GM12878 (cell line): ENCODE data around the gene MEGF11. TPM values are rescaled to one million over a fixed set of nuclear protein-coding genes. Genes with fewer than 3 reads are reported as not detected.

Source experiments
- ATAC-seq: fragments of 200-7000 bp; cut with Tn5 transposase; 3 replicates; pipeline ENCODE4 v1.9.1; 2020; ENCODE audit warnings: mild to moderate bottlenecking, moderate library complexity
- BruUV-seq: library from RNA; stranded (reverse); fragments of 400-500 nt; replicated peaks from 2 replicates; lab custom pipeline; 2021; lab: Mats Ljungman, UMichigan
- CTCF ChIA-PET: fragments of 300-600 bp; sonication (Branson Sonifier 250); formaldehyde crosslinking; extraction: SDS; loops from one replicate; lab custom pipeline; 2021; ENCODE audit warnings: inconsistent platforms; lab: Yijun Ruan, JAX
- POLR2A ChIA-PET: fragments of 350-600 bp; formaldehyde crosslinking; extraction: SDS; loops from one replicate; lab custom pipeline; 2021; ENCODE audit warnings: inconsistent platforms; lab: Charles Lee
- RAD21 ChIA-PET: fragments of 300-600 bp; sonication (Branson Sonifier 250); formaldehyde crosslinking; loops from one replicate; lab custom pipeline; 2023; ENCODE audit warnings: antibody characterized with exemption; ENCODE audit not compliant: unreplicated experiment; lab: Charles Lee
- SMC1A ChIA-PET: fragments of 300-600 bp; sonication (Branson Sonifier 250); formaldehyde crosslinking; loops from one replicate; lab custom pipeline; 2023; ENCODE audit not compliant: unreplicated experiment, uncharacterized antibody; lab: Charles Lee
- DNase-seq: peaks from one replicate; pipeline ENCODE4 v3.0.0-alpha.2; 2011; ENCODE audit warnings: low read depth, low spot score
- FAIRE-seq: peaks from 3 replicates; lab custom pipeline; 2011; peaks lifted over from hg19 to GRCh38; lab: Jason Lieb, UNC
- H2AFZ ChIP-seq: 2 replicates; pipeline ENCODE4 v1.6.0; 2011; ENCODE audit warnings: low read depth, low read length, control low read depth; ENCODE audit not compliant: control insufficient read depth
- H3K27ac ChIP-seq: 2 replicates; pipeline ENCODE4 v1.5.1; 2011; ENCODE audit warnings: control low read depth; ENCODE audit not compliant: control insufficient read depth, insufficient read depth
- H3K27me3 ChIP-seq, 2 experiments: replicated peaks in 1 of 2; 2 replicates each; pipeline versions ENCODE4 v1.6.0 to v1.6.1; 2011; ENCODE audit warnings: low read length in 1 of 2; ENCODE audit not compliant: control insufficient read depth in 2 of 2, insufficient read depth in 2 of 2
- H3K36me3 ChIP-seq, 2 experiments: 2 replicates each; pipeline ENCODE4 v1.5.1; 2011; ENCODE audit warnings: low read length in 1 of 2; ENCODE audit not compliant: control insufficient read depth in 2 of 2, insufficient read depth in 2 of 2
- H3K4me1 ChIP-seq: 2 replicates; pipeline ENCODE4 v1.6.1; 2011; ENCODE audit warnings: mild to moderate bottlenecking, low read length, moderate library complexity, mixed read lengths; ENCODE audit not compliant: control insufficient read depth, insufficient read depth
- H3K4me2 ChIP-seq: 2 replicates; pipeline ENCODE4 v1.6.0; 2011; ENCODE audit warnings: control low read depth; ENCODE audit not compliant: control insufficient read depth, insufficient read depth
- H3K4me3 ChIP-seq: fragments of 200-600 bp; sonication (generic); 2 replicates; pipeline ENCODE4 v1.5.1; 2016
- H3K79me2 ChIP-seq: 2 replicates; pipeline ENCODE4 v1.6.0; 2011; ENCODE audit warnings: low read length; ENCODE audit not compliant: control insufficient read depth, insufficient read depth
- H3K9ac ChIP-seq: 2 replicates; pipeline ENCODE4 v1.8.0; 2011; ENCODE audit warnings: low read length, control low read depth, mixed read lengths; ENCODE audit not compliant: control insufficient read depth, insufficient read depth
- H3K9me3 ChIP-seq: replicated peaks from 3 replicates; pipeline ENCODE4 v1.5.1; 2011; ENCODE audit warnings: mild to moderate bottlenecking, low read length; ENCODE audit not compliant: control insufficient read depth, insufficient read depth
- H4K20me1 ChIP-seq: 2 replicates; pipeline ENCODE4 v1.6.0; 2011; ENCODE audit not compliant: control insufficient read depth, insufficient read depth
- CREM ChIP-seq: IDR thresholded peaks from 2 replicates; pipeline ENCODE4 v1.6.1; 2014; ENCODE audit warnings: antibody characterized with exemption, low read depth
- DPF2 ChIP-seq: fragments of 450-650 bp; IDR thresholded peaks from 2 replicates; pipeline ENCODE4 v1.6.1; 2017; ENCODE audit warnings: mild to moderate bottlenecking
- JUNB ChIP-seq: IDR thresholded peaks from 2 replicates; pipeline ENCODE4 v1.6.1; 2016; ENCODE audit warnings: antibody characterized with exemption, mild to moderate bottlenecking
- KDM1A ChIP-seq: fragments of 200-600 bp; sonication (generic); IDR thresholded peaks from 2 replicates; pipeline ENCODE4 v1.6.1; 2016; ENCODE audit warnings: borderline replicate concordance
- NFIC ChIP-seq: IDR thresholded peaks from 2 replicates; pipeline ENCODE4 v1.6.1; 2012; ENCODE audit warnings: low read depth, mild to moderate bottlenecking, inconsistent platforms, low read length, moderate library complexity
- NFYA ChIP-seq: IDR thresholded peaks from 2 replicates; pipeline ENCODE4 v1.6.1; 2011; ENCODE audit warnings: low read depth, mild to moderate bottlenecking, low read length, improper control_type of control experiment, borderline replicate concordance
- POU2F2 ChIP-seq: IDR thresholded peaks from 3 replicates; pipeline ENCODE4 v1.6.1; 2011; ENCODE audit warnings: low read depth, mild to moderate bottlenecking, low read length, borderline replicate concordance
- RFX5 ChIP-seq: IDR thresholded peaks from 2 replicates; pipeline ENCODE4 v1.6.1; 2011; ENCODE audit warnings: low read depth, low read length, improper control_type of control experiment
- ZBTB11 ChIP-seq: fragments of 450-650 bp; formaldehyde crosslinking; IDR thresholded peaks from 2 replicates; pipeline ENCODE4 v1.5.0; 2022; ENCODE audit warnings: mild to moderate bottlenecking, missing genetic modification characterization
- ZNF24 ChIP-seq: fragments of 450-650 bp; IDR thresholded peaks from 2 replicates; pipeline ENCODE4 v1.6.1; 2017; ENCODE audit warnings: antibody characterized with exemption, mild to moderate bottlenecking
- ZNF384 ChIP-seq: IDR thresholded peaks from 2 replicates; pipeline ENCODE4 v1.6.1; 2012; ENCODE audit warnings: low read depth, mild to moderate bottlenecking, low read length, improper control_type of control experiment, borderline replicate concordance
- ZSCAN29 ChIP-seq: fragments of 450-650 bp; IDR thresholded peaks from 2 replicates; pipeline ENCODE4 v1.6.1; 2017; ENCODE audit warnings: mild to moderate bottlenecking, moderate library complexity
- WGBS: methylation state at CpG from one replicate; pipeline ENCODE4 v1.1.6; 2016; ENCODE audit warnings: low lambda C conversion rate; ENCODE audit not compliant: insufficient replicate concordance, insufficient coverage; ENCODE audit errors: missing lambda C conversion rate; 5-methylcytosine and 5-hydroxymethylcytosine counted together
- in situ Hi-C: fragments of 300-500 bp; cut with MboI; formaldehyde crosslinking; loops from 9 replicates; pipeline ENCODE4 v1.14.3; 2018; ENCODE audit warnings: mixed read lengths
- intact Hi-C: fragments of 100-400 bp; cut with micrococcal nuclease; formaldehyde crosslinking; loops from one replicate; pipeline ENCODE4 v1.14.2; 2022; ENCODE audit not compliant: unreplicated experiment
- polyA plus RNA-seq, 11 experiments: library from polyadenylated mRNA; depleted of rRNA in 4 of 11; unstranded in 6 of 11; stranded (reverse) in 5 of 11; fragments of >200 nt; fragmentation: Nextera tagmentation in 4 of 11; fragmentation: Illumina TruSeq in 1 of 11; extraction: Ambion mirVana in 4 of 11; extraction: Trizol in 1 of 11; gene quantifications; 1 replicate in 1 of 11; 2 replicates in 10 of 11; pipeline versions ENCODE4 v1.2.1 to v1.2.3, GENCODE V29; 2011 to 2016; ENCODE audit warnings: inconsistent platforms in 2 of 11, missing spikeins in 2 of 11, low read depth in 1 of 11
- total RNA-seq, 4 experiments: library from RNA; depleted of rRNA in 3 of 4; stranded (reverse); fragments of >200 nt in 3 of 4; fragmentation: Illumina TruSeq in 1 of 4; extraction: Trizol in 1 of 4; gene quantifications; 2 replicates each; pipeline versions ENCODE4 v1.2.1 to v1.2.3, GENCODE V29; 2013 to 2021
- TF ChIP-seq, protein P1 (sequence below): fragments of 450-650 bp; IDR thresholded peaks from 2 replicates; pipeline ENCODE4 v1.6.1; 2018; ENCODE audit warnings: mild to moderate bottlenecking, low read depth, moderate library complexity; ENCODE audit not compliant: partially characterized antibody
- TF ChIP-seq, protein P2 (sequence below): fragments of 450-650 bp; IDR thresholded peaks from 2 replicates; pipeline ENCODE4 v1.6.1; 2016; ENCODE audit warnings: mild to moderate bottlenecking

MEGF11 gene
- total and polyA plus RNA-seq, 10 of the 15 experiments (the other 5 are each of a cell fraction or from before 2014, with no cell fraction given): 0.03 to 1.7 (median 0.49) TPM

- no peak for FAIRE-seq
- H3K9ac ChIP-seq: no peak overlapping the region
- no peaks in the 10 kb centered on the region for H3K9me3 ChIP-seq
- SMC1A ChIA-PET: no interaction called here
- TF ChIP-seq POU2F2: no peak
- TF ChIP-seq KDM1A: no peak
- TF ChIP-seq JUNB: no peak
- TF ChIP-seq DPF2: no peak
- TF ChIP-seq NFIC: no peak
- TF ChIP-seq ZNF384: no peak
- TF ChIP-seq ZNF24: no peak
- TF ChIP-seq RFX5: no peak
- TF ChIP-seq, protein P1, sequence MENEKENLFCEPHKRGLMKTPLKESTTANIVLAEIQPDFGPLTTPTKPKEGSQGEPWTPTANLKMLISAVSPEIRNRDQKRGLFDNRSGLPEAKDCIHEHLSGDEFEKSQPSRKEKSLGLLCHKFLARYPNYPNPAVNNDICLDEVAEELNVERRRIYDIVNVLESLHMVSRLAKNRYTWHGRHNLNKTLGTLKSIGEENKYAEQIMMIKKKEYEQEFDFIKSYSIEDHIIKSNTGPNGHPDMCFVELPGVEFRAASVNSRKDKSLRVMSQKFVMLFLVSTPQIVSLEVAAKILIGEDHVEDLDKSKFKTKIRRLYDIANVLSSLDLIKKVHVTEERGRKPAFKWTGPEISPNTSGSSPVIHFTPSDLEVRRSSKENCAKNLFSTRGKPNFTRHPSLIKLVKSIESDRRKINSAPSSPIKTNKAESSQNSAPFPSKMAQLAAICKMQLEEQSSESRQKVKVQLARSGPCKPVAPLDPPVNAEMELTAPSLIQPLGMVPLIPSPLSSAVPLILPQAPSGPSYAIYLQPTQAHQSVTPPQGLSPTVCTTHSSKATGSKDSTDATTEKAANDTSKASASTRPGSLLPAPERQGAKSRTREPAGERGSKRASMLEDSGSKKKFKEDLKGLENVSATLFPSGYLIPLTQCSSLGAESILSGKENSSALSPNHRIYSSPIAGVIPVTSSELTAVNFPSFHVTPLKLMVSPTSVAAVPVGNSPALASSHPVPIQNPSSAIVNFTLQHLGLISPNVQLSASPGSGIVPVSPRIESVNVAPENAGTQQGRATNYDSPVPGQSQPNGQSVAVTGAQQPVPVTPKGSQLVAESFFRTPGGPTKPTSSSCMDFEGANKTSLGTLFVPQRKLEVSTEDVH: no peak
- no peak for TF ChIP-seq ZBTB11
- TF ChIP-seq CREM: no peak
- TF ChIP-seq ZSCAN29: no peak
- TF ChIP-seq, protein P2, sequence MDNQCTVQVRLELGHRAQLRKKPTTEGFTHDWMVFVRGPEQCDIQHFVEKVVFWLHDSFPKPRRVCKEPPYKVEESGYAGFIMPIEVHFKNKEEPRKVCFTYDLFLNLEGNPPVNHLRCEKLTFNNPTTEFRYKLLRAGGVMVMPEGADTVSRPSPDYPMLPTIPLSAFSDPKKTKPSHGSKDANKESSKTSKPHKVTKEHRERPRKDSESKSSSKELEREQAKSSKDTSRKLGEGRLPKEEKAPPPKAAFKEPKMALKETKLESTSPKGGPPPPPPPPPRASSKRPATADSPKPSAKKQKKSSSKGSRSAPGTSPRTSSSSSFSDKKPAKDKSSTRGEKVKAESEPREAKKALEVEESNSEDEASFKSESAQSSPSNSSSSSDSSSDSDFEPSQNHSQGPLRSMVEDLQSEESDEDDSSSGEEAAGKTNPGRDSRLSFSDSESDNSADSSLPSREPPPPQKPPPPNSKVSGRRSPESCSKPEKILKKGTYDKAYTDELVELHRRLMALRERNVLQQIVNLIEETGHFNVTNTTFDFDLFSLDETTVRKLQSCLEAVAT: no peak
- no peak for TF ChIP-seq NFYA
- TF ChIP-seq, all 136 proteins: peak for 0
- ATAC-seq: no peak
- DNase-seq: no peak
- in situ Hi-C loops (no loop called here), intact Hi-C loops (no loop called here)
- ChIA-PET POLR2A (no interaction called here), RAD21 (no interaction called here), CTCF (no interaction called here)
- Histone ChIP-seq H2AFZ (no peak overlapping the region), H3K27ac (no peak overlapping the region), H4K20me1 (no peaks in the 10 kb centered on the region), H3K4me2 (no peak overlapping the region), H3K4me1 (no peaks in the 10 kb centered on the region), H3K36me3 (no peaks in the 10 kb centered on the region), H3K4me3 (no peak overlapping the region), H3K27me3 (no peaks in the 10 kb centered on the region), H3K79me2 (no peaks in the 10 kb centered on the region)
- no TSS peak for BruUV-seq
- WGBS: 19% methylated on average over 3 of the region's 3 CpGs
Observed at GRCh38 chr15:66147440-66147839, 106.1 kb downstream of the MEGF11 start.
